Activated CD8-positive, alpha-beta memory T cell treated with anti-CD3 and anti-CD28 coated beads for 24 hours (primary cell): ENCODE results near the gene OCSTAMP.
A peak's percentile ranks its signal among the peaks of the same experiment; 100 is the strongest.

Experiments
- DNase-seq: peaks from one replicate; pipeline ENCODE4 v3.0.0-alpha.2; 2020

The OCSTAMP gene

DNA sequence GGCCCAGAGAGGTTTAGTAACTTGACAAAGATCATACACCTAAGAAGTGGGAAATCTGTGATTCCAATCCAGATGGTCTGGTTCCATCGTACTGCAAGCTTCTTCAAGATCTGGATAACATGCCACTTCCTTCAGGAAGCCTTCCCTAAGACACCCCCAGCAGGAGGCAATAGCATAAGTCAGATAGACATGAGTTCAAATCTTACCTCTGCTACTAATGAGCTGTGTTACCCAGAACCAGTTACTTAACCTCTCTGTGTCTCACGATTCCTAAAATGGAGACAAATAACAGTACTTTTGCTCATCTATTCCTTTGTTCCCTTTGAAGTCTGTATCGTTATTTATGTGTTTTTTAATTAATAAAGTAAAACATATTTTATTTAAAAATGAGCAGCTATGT, 22.3 kb upstream of the OCSTAMP start:
- no peak for DNase-seq

DNA sequence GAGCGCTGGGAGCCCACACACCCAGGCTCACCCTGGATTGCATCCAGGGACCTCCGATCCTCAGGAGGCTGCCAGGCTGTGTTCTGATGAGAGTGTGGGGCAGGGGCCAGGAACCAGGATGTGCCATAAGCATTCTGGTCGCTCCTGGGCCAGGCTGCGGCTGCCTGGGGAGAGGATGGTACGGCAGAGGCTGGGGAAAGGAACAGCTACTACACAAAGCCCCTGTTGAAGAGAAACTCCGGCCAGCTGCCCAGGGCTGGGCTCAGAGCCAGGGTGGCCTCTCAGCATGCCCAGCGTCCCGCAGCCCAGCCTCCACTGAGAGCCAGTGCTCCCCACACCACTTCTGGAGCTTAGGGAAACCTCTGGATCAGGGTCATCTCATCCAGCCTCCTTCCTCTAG, 21.7 kb upstream of the OCSTAMP start:
- no peak for DNase-seq

DNA sequence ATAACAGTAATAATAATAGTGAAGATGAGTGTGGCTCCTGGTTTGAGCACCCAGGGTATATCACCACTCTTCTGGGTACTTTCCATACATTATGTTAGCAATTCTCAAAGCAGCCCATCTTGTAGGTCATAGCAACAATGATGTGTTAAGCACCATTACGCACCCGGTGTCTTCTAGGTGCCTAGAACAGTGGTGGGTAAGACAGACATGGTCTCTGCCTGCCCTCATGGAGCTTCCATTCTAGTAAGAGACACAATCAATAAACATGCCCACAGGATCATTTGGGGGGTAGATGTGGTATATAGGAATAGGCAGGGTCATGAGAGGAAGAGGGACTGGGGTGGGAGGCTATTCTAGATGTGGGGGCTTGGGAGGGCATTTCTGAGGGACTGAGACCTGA, 21.0 kb upstream of the OCSTAMP start:
- DNase-seq: no peak

DNA sequence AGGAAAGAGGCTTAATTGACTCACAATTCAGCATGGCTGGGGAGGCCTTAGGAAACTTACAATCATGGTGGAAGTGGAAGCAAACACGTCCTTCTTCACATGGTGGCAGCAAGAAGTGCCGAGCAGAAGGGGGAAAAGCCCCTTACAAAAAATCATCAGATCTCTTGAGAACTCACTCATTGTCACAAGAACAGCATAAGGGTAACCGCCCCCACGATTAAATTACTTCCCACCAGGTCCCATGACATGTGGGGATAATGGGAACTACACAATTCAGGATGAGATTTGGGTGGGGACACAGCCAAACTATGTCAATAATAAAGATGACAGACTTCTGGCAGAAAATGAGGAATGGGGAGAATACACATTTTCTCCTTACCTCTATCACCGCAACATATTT, 20.5 kb upstream of the OCSTAMP start:
- no peak for DNase-seq

- DNase-seq: no peak
These were observed 19.5 kb upstream of the OCSTAMP start for GRCh38 chr20:46569961-46570360.

- DNase-seq: no peak
These were observed 18.2 kb upstream of the OCSTAMP start for GRCh38 chr20:46568570-46569129.

- no peak for DNase-seq
These were observed 15.7 kb upstream of the OCSTAMP start for GRCh38 chr20:46566125-46566524.

GRCh38 chr20:46564241-46564957, 13.9 kb upstream of the OCSTAMP start:
- DNase-seq: no peak

DNA sequence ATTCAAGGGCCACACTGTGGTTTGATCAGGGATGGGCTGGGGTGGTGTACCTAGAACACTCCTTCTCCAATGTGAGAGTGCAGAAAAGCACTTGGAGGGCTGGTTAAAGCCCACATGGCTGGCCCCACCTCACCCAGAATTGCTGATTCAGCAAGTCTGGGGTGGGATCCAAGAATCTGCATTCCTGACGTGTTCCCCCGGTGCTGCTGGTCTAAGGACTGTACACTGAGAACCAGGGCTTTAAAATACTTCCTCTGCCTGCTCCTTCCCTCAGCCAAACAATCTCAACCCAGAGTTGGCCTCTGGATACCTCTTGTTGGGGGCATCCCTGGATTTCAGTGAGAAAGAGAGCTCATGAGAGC, 13.4 kb upstream of the OCSTAMP start:
- no peak for DNase-seq

DNA sequence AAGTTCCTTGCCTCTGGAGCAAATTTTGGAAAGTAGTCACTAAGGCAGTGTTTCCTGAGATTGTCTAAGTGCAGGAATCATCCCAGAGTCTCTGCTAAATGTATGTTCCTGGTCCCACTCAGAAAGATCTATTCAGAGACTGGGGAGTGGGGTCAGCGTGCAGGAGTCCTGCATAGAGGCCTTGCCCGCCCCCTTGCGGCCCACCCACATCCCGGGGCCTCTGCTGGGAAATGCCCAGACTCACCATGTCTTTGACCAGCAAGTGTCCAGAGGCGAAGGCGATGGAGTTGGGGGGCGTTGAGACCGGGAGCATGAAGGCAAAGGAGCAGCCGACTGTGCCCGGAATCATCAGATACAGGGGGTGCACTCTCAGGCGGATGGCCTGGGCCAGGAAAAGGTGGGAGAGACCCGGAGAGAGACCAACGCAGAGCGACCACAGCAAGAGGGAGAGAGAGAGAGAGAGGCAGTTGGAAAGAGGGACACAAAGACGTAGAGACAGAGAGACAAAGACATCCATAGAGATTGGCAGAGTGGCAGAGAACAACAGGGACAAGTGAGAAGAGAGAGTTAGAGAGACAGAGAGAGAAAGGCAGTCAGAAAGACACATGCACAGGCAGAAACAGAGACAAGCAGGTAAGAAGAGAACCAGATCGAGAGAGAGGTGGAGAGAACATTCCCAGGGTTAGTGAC, 12.9 kb upstream of the OCSTAMP start:
- no peak for DNase-seq

DNA sequence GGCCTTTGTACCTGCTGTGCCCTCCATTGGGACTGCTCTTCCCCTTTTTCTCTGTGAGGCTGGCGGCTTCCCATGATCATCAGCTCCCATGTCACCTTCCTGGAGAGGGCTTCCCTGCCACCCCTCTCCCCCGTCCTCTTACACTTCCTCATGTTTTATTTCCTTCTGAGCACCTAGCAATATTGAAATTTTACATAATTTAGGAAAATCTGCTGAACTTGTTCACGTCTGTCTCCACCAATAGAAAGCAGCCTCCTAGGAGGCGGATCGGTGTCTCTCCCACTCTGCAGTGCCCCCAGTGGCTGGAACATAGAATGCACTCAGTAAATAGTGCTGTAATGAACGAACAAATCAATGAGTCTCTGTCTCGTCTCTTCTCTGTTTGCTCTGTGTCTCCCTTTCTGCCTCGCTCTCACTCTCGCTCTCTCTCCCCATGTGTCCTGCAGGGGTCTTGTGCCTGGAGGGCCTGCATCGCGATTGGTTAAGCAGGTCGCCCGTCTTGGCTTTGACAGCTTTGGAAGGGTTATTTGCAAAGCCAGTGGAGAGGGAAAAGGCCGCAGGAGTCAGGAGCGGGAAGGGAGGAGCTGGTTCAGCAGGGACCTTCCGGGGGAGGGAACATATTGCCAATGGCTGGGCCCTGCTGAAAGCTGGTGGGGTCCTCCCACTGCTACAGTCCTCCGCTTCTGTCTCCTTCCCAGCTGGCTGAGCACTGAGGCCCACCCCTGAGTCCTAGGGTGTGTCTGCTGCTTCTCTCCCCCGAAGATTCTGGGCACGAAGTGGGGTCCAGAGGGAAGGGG, 12.1 kb upstream of the OCSTAMP start:
- peak; percentile 85 for DNase-seq

DNA sequence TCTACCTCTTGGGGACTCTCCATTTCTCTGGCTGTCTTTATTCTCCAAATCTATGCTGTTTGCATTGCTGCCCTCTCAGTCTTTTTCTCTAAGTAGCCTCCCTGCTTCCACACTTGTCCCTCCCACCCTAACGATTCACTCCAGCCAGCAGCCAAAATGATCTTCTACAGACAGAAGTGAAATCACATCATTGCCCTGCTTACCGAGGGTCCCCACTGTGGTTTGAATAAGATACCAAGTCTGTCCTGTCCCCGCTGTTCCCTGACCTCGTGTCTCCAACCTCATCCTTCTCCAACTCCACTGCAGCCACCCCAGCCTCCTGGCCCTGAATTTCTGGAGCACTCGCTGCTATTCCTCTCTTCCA, 11.5 kb upstream of the OCSTAMP start:
- no peak for DNase-seq

DNA sequence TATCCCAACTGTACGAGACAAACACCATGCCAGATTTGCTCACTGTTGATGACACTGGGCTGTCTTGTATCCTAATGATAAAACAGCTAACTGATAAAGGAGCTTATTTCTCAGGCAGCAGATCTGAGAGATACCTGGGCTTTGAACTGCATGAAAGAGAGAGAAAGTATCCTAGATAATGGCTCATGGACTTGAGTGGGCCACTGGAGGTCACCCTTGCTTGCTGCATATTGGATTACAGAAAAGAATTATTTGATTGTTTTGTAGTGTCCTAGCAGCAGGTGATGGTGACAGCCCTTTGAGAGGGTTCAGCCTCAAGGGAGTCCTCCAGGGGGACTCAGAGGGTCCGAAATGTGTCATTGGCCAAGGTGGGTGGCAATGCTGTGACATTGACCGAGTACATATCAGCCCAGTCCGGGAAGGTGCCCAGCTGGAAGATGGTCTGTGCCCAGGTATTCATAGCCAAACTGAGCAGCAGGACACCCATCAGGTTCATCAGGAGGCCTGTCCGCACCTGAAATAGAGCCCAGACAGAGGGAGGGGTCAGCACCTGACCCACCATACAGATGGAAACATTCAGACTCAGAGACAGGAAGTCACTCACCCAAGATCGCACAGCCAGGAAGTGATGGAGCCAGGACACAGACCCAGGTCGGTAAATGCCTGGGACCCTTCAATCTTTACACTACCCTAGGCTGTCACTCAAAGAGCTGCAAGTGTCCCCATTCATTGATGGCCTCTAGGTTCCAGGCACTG, 9.4 kb upstream of the OCSTAMP start:
- DNase-seq: no peak

GRCh38 chr20:46559001-46559400, 8.5 kb upstream of the OCSTAMP start:
- DNase-seq: no peak

DNA sequence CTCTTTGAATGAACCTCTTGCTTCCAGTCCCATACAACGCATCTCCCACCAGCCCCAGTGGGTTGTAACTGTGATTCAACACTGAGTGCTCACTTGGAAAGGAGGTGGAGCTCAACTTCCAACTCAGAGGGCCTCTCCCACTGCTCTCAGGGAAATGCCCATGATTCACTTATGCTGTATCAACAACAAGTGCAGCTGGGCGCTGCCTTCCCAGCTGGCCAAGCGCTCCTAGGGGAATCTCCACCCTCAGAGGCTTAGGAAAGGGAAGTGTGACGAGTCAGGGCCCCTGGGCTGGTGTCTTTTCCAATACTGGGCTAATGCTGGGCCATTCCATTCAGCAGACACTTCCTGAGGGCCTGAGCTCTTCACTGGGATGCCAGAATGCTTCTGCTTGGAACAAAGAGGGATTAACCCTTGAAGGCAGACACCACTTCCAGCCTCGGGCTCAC, 8.1 kb upstream of the OCSTAMP start:
- no peak for DNase-seq

DNA sequence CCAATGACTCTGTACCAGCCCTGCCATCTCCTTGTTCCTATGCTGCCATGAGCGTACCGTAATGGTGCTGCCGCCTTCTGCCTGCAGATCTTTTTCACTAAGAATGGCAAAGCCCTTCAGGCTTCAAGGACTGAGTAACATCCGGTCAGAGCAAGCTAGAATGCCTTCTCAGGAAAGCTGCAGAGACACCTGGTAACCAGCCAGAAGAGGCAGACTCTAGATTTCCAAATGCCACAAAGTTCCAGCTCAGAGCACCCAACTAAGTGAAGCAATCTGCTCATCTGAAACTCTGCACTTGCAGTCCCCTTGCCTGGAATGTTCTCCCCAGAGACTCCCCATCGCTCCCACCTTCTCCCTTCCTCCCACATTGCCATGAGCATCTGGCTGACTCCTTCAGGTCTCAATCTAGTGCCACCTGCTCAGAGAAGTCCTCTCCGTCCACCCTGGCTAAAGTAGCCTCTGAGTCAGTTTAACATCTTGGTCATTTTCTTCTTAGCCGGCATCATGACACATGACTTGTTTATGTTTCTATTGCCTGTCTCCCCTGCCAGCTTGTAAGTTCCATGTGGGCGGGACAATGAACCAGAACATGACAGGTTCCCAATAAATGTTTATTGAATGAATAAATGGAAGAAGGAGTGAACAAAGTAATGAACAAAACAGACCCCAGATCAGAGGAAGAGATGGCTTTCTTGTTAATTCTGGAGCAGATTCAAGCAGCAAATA, 6.9 kb upstream of the OCSTAMP start:
- DNase-seq: no peak

DNA sequence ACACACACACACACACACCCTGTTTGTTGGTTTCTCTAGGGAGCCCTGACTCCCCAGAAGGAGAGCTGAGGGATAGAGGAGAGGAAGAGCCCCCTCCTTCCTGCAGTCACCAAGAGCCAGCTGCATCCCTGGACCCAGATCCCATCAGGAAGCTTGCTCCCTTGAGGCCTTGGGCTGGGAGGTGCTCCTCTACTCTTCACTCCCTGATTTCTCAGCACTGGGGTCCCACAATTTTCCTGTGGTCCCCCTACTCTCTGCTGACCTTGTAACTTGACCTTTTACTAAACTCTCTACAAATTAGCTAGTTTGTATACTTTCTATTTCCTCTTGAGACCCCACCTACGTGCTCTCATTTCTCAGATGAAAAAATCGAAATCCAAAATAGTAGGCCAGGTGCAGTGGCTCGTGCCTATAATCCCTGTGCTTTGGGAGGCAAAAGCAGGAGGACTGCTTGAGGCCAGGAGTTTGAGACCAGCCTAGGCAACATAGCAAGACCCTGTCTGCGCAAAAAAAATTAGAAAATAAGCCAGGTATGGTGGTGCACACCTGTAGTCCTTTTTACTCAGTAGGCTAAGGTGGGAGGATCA, 5.0 kb upstream of the OCSTAMP start:
- no peak for DNase-seq

- DNase-seq: no peak
These were observed 4.4 kb upstream of the OCSTAMP start for GRCh38 chr20:46554828-46555227.

- DNase-seq: no peak
These were observed 3.5 kb upstream of the OCSTAMP start for GRCh38 chr20:46553926-46554325.

- DNase-seq: peak; percentile 70
These were observed 2.3 kb upstream of the OCSTAMP start for GRCh38 chr20:46552460-46553420.
